Measurements from ENCODE around the gene OR2B2. TPM values are rescaled to one million over a fixed set of nuclear protein-coding genes. Genes with fewer than 3 reads are reported as not detected.
A peak's percentile ranks its signal among the peaks of the same experiment; 100 is the strongest.

OR2B2 gene
- total and polyA plus RNA-seq, 4 donors: not detected

GRCh38 chr6:27872642-27873020 is 39.6 kb downstream of the OR2B2 start:
- H3K4me3 ChIP-seq: peak overlapping the region; percentile 30
- H3K4me1 ChIP-seq (ENCODE audit: control insufficient read depth in 5 of 5, insufficient read depth in 5 of 5, low read length in 5 of 5): peaks cover 0 to 28% (median 8%) of the 10 kb centered on the region in 5 donors
- no peaks in the 10 kb centered on the region for H3K27me3 ChIP-seq (ENCODE audit: control insufficient read depth in 3 of 3, insufficient read depth in 3 of 3, low read length in 2 of 3)
- 1% methylated on average over 16 of the region's 16 CpGs for WGBS, 2 donors
- peaks cover 0 to 4% (median 0%) of the 10 kb centered on the region in 4 donors for H3K9me3 ChIP-seq (ENCODE audit: control insufficient read depth in 4 of 4, insufficient read depth in 3 of 4, low read length in 3 of 4)
- peak in 1 of 3 donors; percentile 59 for DNase-seq
- H3K36me3 ChIP-seq (ENCODE audit: control insufficient read depth in 4 of 4, insufficient read depth in 4 of 4, low read length in 4 of 4): no peaks in the 10 kb centered on the region
- ATAC-seq (ENCODE audit: insufficient read depth, low FRiP score): no peak
- H3K27ac ChIP-seq (ENCODE audit: low read depth in 1 of 2, low read length in 1 of 2): peak overlapping the region; percentile 46 to 72
- peak overlapping the region; percentile 86 to 91 for H3K9ac ChIP-seq (ENCODE audit: insufficient read depth in 1 of 2, low read length in 2 of 2)
- no peak for TF ChIP-seq CTCF (IDR thresholded peaks at IDR 0.05; ENCODE audit: control extremely low read depth, extremely low read depth)

GRCh38 chr6:27871924-27872638 is 40.1 kb downstream of the OR2B2 start:
- Histone ChIP-seq H3K9ac (ENCODE audit: insufficient read depth in 1 of 2, low read length in 2 of 2) (peak overlapping the region; percentile 86 to 91), H3K36me3 (ENCODE audit: control insufficient read depth in 4 of 4, insufficient read depth in 4 of 4, low read length in 4 of 4) (no peaks in the 10 kb centered on the region), H3K9me3 (ENCODE audit: control insufficient read depth in 4 of 4, insufficient read depth in 3 of 4, low read length in 3 of 4) (peaks cover 0 to 5% (median 0%) of the 10 kb centered on the region in 4 donors), H3K4me3 (peak overlapping the region; percentile 57), H3K27ac (ENCODE audit: low read depth in 1 of 2, low read length in 1 of 2) (peak overlapping the region; percentile 76 to 95), H3K4me1 (ENCODE audit: control insufficient read depth in 5 of 5, insufficient read depth in 5 of 5, low read length in 5 of 5) (peaks cover 0 to 32% (median 8%) of the 10 kb centered on the region in 5 donors), H3K27me3 (ENCODE audit: control insufficient read depth in 3 of 3, insufficient read depth in 3 of 3, low read length in 2 of 3) (no peaks in the 10 kb centered on the region)
- no peak for TF ChIP-seq CTCF (IDR thresholded peaks at IDR 0.05; ENCODE audit: control extremely low read depth, extremely low read depth)
- DNase-seq (peak; percentile 95 to 99 (median 99)), ATAC-seq (ENCODE audit: insufficient read depth, low FRiP score) (peak; percentile 81)
- WGBS, 2 donors: 1 to 2% methylated on average over 49 of the region's 49 CpGs

GRCh38 chr6:27870291-27870870 is 41.8 kb downstream of the OR2B2 start:
- DNase-seq: peak in 2 of 3 donors; percentile 6 to 9
- Histone ChIP-seq H3K9ac (ENCODE audit: insufficient read depth in 1 of 2, low read length in 2 of 2) (no peak overlapping the region), H3K27me3 (ENCODE audit: control insufficient read depth in 3 of 3, insufficient read depth in 3 of 3, low read length in 2 of 3) (no peaks in the 10 kb centered on the region), H3K36me3 (ENCODE audit: control insufficient read depth in 4 of 4, insufficient read depth in 4 of 4, low read length in 4 of 4) (no peaks in the 10 kb centered on the region), H3K9me3 (ENCODE audit: control insufficient read depth in 4 of 4, insufficient read depth in 3 of 4, low read length in 3 of 4) (peaks cover 0 to 6% (median 0%) of the 10 kb centered on the region in 4 donors), H3K4me3 (no peak overlapping the region), H3K4me1 (ENCODE audit: control insufficient read depth in 5 of 5, insufficient read depth in 5 of 5, low read length in 5 of 5) (peaks cover 5 to 48% (median 12%) of the 10 kb centered on the region in 5 donors), H3K27ac (ENCODE audit: low read depth in 1 of 2, low read length in 1 of 2) (no peak overlapping the region)
- TF ChIP-seq CTCF (IDR thresholded peaks at IDR 0.05; ENCODE audit: control extremely low read depth, extremely low read depth): no peak
- no peak for ATAC-seq (ENCODE audit: insufficient read depth, low FRiP score)
- WGBS, 2 donors: 74 to 77% methylated on average over 9 of the region's 9 CpGs
